Right renal cortex interstitium (tissue), 3 donors: Measurements from ENCODE around the gene RAB6B. TPM values are rescaled to one million over a fixed set of nuclear protein-coding genes. Genes with fewer than 3 reads are reported as not detected.

Experiments
- DNase-seq, 3 donors: peaks; one replicate each; pipeline ENCODE4 v3.0.0-alpha.2; 2013; ENCODE audit warnings: low read depth in 3 of 3, low spot score in 2 of 3
- polyA plus RNA-seq, 3 donors: library from polyadenylated mRNA; unstranded; fragments of 120-200 nt; gene quantifications; one replicate each; pipeline ENCODE4 v1.2.1, GENCODE V29; 2013; ENCODE audit not compliant: insufficient read length in 3 of 3

The RAB6B gene
- 10 to 100 TPM; 16.5 to 19.2 (median 18.9) TPM for polyA plus RNA-seq

DNA sequence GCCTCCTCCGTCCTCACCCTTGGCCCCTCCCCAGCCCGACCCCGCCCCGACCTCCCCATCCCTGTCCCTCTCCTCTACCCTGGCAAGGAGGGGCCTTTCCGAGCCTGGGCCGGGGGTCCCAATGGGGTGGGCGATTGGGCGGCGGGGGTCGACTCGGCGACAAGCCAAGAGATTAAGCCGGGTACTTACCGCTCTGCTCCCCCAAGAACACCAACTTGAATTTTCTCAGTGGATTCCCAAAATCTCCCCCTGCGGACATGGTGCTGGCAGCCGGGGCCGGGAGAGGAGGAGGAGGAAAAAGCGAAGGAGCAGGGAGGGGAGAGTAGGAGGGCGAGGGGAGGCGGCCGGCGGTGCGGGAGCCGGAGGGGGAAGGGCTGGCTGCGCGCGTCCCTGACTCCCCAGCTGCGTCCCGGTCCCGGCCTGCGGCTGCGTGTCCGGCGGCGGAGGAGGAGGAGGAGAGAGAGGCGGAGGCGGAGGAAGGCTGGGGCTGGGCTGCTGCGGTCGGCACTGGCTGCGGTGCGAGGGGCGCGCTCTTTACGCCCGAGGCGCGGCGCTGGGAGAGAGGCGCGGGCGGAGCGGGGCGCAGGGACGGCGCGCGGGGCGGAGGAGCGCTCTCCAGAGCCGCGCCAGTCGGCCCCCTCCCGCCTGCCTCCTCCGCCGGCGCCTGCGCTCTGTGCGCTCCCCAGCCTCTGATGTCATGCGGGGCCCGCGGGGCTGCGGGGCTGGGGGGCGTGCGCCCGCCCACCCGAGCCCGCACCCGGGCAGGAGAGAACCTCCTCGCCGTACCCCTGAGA is at the start of gene RAB6B:
RAB6B (minus strand) TSS at position 675 of the 794 bp plus-strand sequence; CDS start at position 259, 416 bp downstream.
- DNase-seq = peak in 2 of 3 donors; percentile 23 to 33

DNA sequence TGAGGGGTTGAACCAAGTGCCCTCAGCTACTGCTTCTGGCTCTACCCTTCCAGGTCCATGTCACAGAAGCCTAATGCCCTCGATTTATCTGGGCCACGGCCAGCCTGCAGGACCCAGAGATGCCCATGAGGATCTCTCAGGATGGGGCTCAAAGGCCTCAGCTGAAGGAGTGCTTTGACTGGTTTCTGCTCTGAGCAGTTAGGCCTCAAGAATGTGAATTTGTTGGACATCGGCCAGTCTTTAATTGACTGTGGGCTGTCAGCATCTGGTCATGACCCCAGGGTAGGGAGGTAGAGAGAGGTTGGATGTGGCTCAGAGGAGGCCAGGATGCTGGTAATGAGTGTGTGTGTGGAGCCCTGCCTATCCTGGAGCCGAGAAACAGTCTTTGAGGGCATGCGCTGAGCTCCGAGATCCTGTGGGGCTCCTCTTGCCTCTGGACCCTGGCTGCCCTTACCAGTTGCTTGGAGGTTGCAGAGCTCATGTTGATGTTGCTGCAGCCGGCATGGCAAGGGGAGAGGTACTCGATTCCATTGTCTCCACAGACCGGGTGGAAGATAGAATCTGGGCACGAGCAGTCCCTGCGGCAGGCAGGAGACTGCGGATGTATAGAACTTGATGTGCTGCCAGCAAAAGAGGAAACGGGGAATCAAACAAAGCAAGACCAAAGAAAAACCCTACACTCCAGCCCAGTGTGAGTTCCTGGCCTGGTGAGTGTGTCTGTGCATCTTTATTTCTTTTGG is 49.1 kb upstream of the RAB6B start:
- no peak for DNase-seq

GRCh38 chr3:133944181-133944580 is 48.5 kb upstream of the RAB6B start:
- DNase-seq = no peak

DNA sequence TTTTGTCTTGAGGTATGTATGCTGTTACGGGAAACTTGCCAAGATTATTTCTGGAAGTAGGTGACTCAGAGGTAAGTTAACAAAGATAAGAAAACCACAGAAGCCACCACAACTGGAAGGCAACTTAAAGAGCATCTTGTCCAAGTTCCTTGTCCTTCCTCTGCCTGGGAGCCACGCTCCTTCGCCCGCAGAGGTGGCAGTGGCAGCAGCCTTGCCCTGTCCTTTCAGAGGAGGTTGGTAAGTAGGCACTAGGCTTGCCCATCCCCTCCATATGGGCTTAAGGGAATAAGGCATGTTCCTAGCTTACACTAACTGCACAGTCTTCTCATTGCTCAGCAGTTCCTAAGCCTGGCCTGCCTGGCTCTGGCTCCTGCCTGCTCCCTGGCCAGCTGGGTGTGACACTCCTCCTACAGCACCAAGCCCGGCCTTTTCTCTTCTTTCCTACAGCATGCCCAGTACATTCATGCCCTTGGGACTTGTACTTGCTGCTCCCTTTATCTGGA is 48.0 kb upstream of the RAB6B start:
- DNase-seq = no peak

DNA sequence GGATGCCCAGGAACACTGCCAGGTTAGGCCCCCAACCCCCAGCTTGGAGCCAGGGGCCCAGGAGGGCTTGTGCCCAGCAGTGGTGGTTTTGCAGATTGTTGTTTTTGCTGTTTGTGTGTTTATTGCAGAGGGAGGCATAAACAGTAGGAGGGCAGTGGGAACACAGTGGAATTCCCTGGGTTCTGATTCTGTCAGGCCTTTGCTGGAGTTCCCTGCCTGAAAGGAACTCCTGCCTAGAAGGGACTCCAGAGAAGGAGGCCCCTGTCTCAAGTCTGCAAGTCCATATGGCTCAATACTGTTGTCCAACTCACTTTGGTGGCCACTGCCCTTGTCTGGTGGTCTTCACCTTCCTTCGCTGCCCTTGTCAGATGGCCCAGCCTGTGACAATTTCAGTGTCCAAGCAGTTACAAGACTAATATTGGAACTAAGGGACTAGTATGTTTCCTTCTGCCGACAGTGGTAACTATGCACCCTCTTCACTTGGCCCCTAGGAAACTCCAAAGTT is 47.4 kb upstream of the RAB6B start:
- DNase-seq = no peak

DNA sequence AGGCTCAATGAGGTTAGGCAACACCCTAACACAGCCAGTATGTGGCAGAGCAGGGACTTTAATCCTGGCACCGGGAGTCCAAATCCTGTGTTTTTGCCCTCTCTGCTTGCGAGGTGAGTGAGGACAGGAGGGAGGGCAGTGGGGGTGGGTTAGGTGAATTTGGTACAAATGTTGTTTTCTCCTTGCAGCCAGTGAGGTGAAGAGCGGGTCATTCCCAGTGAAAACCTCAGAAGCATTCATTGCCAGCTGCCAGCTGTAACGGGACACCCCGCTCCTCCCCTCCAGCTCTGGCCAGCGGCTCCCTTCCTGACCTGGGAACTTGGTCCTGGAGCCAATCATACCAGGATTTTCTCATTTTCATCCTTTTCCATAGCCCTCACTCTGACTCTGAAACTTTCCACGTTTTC is 45.7 kb upstream of the RAB6B start:
- no peak for DNase-seq

DNA sequence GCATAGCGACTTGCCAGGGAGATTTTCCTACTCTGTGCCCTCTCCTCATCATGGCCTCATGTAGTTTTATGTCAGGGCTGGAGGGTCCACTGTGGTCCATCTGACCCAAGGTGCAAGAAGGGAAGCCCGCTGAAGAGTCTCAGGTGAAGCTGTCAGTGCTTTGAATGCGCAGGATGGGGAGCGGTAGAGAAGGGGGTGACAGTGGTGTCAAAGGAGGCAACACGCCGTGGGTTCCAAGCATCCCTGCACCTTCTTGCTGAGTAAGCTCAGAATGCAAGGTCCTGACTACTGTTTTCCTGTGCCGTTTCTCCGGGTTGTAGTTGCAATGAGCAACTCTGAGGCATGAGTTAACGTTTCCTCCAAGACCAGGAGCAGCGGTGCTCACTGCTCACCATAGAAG is 44.9 kb upstream of the RAB6B start:
- DNase-seq = no peak

DNA sequence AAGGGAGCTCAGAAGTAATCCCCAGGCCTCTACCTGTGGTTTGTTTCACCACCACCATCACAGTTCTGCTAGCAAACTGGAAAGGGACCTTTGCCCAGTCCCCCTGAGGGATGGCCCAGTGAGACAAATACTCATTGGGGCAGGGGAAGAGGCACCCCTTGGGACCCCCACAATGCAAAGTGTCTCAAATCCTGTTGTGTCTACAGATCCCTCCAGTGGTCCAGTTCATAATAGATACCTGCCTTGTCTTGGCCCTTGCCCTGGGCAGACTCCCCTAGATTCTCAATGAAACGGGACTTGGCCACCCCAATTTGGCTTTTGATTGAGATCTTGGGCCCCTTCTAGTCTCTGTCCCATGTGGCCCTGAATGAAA is 43.8 kb upstream of the RAB6B start:
- DNase-seq = no peak

DNA sequence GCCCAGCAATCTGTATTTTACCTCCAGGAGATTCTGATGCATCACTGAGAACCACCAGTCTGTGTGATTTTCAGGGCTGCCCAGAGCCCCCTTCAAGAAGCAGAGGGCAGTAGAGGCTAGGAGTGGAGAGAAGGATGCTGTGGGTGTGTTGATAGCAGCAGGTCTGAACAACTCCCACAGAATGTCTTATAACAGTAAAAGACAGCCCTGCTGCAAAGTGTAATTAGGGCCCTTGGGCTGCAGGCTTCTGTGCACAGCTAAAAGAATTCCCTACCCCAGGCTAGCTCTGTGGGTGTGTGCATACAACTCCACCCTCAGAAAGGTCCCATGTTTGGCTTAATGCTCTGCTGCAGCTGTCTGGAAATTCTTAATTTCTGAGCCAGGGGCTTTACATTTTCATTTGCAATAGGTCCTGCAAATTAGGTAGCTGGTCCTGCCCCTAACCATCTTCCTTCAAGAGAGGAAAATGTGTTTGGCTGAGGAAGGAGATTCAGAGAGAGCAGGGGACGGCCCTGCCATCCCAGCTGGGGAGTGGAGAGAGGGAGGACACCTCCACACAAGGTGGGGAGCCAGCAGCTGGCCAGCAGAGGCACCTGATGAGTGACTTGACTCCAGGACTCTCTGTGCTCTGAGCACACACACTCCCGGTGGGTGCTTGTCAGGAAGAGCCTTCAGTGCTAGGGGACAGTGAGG is 43.2 kb upstream of the RAB6B start:
- DNase-seq = no peak

GRCh38 chr3:133937756-133938601 is 42.3 kb upstream of the RAB6B start:
- DNase-seq = no peak

- DNase-seq = no peak
These were observed 41.5 kb upstream of the RAB6B start for GRCh38 chr3:133937061-133937686.

GRCh38 chr3:133935843-133936769 is 40.4 kb upstream of the RAB6B start:
- no peak for DNase-seq

GRCh38 chr3:133934996-133935842 is 39.5 kb upstream of the RAB6B start:
- no peak for DNase-seq

GRCh38 chr3:133934073-133934970 is 38.6 kb upstream of the RAB6B start:
- DNase-seq = no peak

DNA sequence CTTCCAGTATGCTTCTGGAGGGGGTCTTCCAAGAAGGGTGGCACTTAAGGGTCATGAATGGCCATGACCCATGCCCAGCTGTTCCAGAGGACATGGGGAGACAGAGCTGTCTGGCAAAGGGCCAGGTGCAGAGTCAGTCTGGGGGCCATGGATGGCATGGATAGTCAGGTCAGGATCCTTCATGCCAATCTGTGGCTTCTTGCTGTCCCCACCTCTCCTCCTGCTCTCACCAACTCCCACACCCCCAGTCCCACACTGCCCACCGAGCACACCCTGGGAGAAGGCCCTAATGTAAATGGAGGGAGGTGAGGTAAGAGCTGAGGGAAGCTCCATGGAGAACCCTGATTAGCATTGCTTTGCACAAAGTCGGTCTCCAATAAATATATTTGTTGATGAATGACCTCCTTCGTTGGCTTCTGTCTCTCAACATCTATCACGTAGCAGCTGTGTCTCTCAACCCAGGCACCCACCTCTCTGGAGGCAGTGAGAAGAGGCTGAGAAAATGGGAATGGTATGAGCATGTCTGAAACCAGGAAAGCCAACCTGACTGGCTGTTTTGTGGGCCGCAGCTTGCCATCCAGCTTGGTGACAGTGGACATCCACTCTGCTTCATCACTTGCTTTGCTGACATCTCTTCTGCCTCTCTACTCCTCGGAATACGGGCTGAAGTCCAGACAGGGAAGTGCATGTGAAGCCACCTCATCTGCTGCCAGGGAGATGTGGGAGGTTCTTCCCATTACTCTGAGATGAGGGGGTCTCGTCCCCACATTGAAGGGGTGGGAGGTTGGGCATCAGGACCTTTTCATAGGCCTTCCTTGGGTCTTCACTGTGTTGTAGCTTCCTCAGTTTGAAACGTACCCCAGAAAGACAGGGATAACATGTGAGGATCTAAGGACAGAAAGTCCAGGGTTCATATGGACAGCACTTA is 37.7 kb upstream of the RAB6B start:
- DNase-seq = no peak

DNA sequence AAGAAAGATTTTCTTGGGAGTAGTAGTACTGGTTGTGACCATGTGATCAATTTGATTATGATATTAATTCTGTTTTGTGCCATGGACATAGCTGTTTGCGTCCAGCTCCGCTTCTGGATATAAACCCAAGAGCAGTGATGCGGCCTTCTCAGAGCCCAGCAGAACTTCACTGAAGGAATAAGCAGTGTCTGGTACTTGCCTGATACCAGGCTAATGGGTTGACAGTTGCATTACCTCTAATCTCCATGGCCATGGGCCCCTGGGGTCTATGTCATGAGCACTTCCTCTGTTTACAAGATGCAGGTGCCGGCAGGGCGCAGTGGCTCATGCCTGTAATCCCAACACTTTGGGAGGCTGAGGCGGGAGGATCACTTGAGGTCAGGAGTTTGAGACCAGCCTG is 36.3 kb upstream of the RAB6B start:
- DNase-seq = no peak
